Stomach (tissue), 4 donors: Measurements from ENCODE around the gene PPM1L.

Source experiments
- CTCF ChIP-seq, 7 experiments: fragments of 450-650 bp in 4 of 7; fragments of 200-600 bp in 3 of 7; sonication (generic) in 3 of 7; IDR thresholded peaks; one replicate each; pipeline ENCODE4 v1.5.1; 2016 to 2019; ENCODE audit warnings: antibody characterized with exemption in 7 of 7, control low read depth in 2 of 7, mild to moderate bottlenecking in 1 of 7
- POLR2AphosphoS5 ChIP-seq, 3 donors: sonication (generic); formaldehyde crosslinking; IDR thresholded peaks; one replicate each; pipeline ENCODE4 v1.6.1; 2016; ENCODE audit warnings: antibody characterized with exemption in 3 of 3

- TF ChIP-seq CTCF (IDR thresholded peaks at IDR 0.05) (no peak), POLR2AphosphoS5 (IDR thresholded peaks at IDR 0.05) (no peak)
Measured at GRCh38 chr3:160992712-160993111, 236.7 kb downstream of the PPM1L start.
